GM21529 (cell line): ENCODE results near the gene BOK.
"Not testable (repeated sequence)": the region's sequence is repeated elsewhere in the genome, so short reads cannot be mapped to it uniquely, and the experiment has no call there.

Experiments
- ATAC-seq: cut with Tn5 transposase; IDR thresholded peaks from one replicate; pipeline ENCODE4 v1.9.1; 2021; ENCODE audit not compliant: unreplicated experiment

BOK gene

GRCh38 chr2:241555711-241556110 lies 2.8 kb upstream of the BOK start:
- no peak for ATAC-seq

DNA sequence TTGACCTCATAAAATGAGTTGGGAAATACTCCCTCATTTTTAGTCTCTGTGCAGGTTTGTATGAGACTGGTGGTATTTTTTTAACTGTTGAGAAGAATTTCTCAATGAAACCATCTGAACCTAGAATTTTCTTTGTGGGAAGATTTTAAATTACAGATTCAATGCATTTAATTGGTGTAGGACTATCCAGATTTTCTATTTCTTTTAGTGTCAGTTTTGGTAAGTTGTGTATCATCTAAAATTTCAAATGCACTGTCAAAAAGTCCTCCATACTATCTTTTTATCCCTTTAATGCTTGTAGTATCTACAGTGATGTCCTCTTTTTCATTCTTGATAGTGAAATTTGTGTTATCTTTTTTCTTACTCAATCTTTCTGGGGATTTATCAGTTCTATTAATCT lies 1.8 kb upstream of the BOK start:
- no peak for ATAC-seq

GRCh38 chr2:241559323-241560161 lies 997 bp downstream of the BOK start:
- ATAC-seq: no peak

GRCh38 chr2:241560162-241560882 lies 1.8 kb downstream of the BOK start:
- no peak for ATAC-seq

GRCh38 chr2:241560883-241561474 lies 2.4 kb downstream of the BOK start:
- no peak for ATAC-seq

DNA sequence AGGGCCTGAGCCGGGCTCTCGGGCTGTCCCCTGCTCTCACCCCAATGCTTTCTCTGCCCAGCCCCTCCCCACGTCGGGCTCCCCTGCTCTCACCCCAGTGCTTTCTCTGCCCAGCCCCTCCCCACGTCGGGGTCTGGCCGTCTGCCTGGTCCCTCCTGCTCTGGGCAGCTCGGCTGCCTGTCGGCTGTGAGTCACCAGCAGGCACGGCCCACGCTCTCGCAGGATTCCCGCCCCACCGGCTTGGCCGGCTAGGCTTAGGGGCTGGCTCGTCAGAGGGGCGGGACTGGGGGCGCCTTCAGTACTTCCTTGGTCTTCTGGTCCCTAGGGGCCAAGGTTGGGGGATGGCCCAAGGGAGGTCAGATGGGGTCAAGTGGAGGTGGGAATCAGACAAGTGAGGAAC lies 3.3 kb downstream of the BOK start:
- no peak for ATAC-seq

GRCh38 chr2:241562269-241562891 lies 3.8 kb downstream of the BOK start:
- no peak for ATAC-seq

DNA sequence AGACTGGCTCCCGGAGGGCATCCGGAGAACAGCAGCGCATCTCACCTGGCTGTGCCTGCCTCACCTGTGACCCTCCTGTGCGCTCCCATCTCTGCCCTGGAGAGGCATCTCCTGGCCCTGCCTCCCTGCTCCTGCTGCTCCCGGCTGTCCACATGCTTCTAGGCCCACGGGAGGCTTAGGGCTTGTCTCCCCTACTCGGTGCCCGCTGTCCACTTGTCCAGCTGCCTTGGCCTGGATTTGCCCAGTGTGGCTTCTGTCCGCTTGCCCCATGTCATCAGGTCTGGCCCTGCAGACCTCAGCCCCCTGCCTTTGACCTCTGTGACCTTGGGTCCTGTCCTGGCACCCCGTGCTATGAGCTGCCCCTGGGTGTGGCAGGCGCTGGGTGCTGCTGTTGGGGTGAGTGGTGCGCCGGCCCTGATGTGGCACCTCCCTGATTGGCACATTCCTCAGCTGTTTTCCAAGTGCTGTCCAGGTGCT lies 4.5 kb downstream of the BOK start:
- ATAC-seq: no peak

- no peak for ATAC-seq
Measured at GRCh38 chr2:241563571-241563980, 5.0 kb downstream of the BOK start.

GRCh38 chr2:241563981-241564595 lies 5.5 kb downstream of the BOK start:
- ATAC-seq: no peak

GRCh38 chr2:241564596-241565410 lies 6.3 kb downstream of the BOK start:
- ATAC-seq: no peak

GRCh38 chr2:241565411-241565810 lies 6.9 kb downstream of the BOK start:
- no peak for ATAC-seq

- ATAC-seq: not testable (repeated sequence)
Measured at GRCh38 chr2:241566021-241566420, 7.5 kb downstream of the BOK start.

GRCh38 chr2:241566468-241566867 lies 7.9 kb downstream of the BOK start:
- ATAC-seq: no peak

DNA sequence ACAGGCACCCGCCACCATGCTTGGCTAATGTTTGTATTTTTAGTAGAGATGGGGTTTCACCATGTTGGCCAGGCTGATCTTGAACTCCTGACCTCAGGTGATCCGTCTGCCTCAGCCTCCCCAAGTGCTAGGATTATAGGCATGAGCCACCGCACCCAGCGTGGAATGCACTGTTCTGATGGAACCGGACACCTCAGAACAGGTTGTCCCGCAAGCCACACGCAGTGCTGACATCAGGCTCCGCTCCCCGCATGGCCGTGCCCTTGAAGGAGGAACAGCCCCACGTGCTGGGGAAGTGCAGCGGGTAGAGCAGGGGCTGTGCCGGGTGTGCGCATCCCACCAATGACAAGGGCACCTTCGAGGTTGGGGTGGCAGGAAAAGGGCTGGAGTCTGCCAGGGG lies 8.7 kb downstream of the BOK start:
- not testable (repeated sequence) for ATAC-seq

GRCh38 chr2:241567776-241568175 lies 9.2 kb downstream of the BOK start:
- no peak for ATAC-seq

DNA sequence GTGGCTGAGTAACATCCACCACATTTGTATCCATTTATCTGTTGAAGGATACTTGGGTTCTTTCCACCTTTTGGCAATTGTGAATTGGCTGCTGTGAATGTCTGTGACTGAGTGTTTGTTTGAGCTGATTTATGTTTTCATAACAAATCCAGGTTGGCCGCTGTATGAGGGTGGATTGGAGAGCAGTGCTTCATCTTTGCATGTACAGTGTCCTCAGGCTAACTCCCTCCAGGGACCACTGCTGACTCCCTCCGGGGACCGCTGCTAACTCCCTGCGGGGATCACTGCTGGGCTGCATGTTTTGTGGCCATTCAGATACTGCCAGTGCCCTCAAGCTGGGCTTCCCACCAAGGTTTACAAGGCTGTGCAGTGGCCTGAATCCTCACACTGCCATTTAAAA lies 10.2 kb downstream of the BOK start:
- no peak for ATAC-seq

GRCh38 chr2:241569831-241570281 lies 11.3 kb downstream of the BOK start:
- no peak for ATAC-seq

- no peak for ATAC-seq
Measured at GRCh38 chr2:241570961-241571581, 12.5 kb downstream of the BOK start.
